ENCODE data around the gene TLL1.

Gene TLL1

DNA sequence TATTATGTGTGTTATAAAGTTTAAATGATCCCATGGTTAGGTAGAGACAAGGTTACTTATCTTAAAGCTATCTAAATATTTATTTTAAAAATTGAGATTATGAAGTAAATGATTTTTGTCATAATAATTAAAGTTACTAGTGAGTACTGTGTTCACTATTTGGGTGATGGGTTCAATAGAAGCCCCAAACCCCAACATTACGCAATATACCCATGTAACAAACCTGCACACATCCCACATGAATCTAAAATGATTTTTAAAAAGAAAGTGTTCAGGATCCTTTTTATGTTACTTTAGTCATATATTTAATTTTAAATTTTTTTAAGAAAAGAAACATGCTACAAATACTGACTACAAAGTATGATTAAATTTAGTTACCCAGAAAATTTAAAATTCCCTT is 193.9 kb downstream of the TLL1 start:
- no peak for DNase-seq

GRCh38 chr4:166067915-166068314 is 194.9 kb downstream of the TLL1 start:
- no peak for DNase-seq

GRCh38 chr4:166073783-166074182 is 200.7 kb downstream of the TLL1 start:
- no peak for DNase-seq

DNA sequence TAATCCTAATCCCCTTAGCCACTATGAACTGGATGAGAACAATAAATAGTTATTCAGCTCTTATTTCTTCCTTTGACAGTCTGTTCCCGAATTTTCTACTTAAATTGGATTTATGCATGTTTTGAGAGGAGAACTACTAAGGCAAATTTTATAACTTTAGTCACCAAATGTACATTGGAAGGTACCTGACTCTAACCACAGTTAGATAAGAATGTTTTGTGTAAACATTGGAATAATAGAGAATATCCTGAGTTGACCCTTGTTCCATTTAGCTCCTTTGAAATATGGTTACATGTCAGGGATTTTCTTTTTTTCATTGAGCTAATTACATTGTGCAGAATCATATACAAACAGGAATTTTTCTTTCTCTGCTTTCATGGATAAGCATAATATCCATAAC is 202.6 kb downstream of the TLL1 start:
- DNase-seq: no peak

- no peak for DNase-seq
These were observed 204.7 kb downstream of the TLL1 start for GRCh38 chr4:166077782-166078181.

DNA sequence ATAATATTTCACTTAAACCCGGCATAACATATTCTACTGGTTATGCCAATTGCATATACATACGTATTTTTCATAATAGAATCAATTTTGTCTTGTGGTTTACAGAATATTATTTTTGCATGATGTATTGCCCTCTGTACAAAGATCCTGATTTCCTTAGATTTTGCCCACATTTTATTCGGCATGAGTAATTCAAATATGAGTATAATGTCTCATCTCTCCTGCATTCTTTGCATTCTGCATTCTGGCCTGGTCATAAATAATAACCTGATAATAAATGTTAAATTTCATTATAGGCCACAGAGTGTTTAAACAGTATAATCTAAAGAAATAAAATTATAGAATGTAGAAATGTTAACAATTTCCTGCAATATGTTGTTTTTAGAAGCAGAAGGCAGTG is 205.3 kb downstream of the TLL1 start:
- no peak for DNase-seq

- DNase-seq: no peak
These were observed 205.9 kb downstream of the TLL1 start for GRCh38 chr4:166078955-166079354.

GRCh38 chr4:166087569-166087968 is 214.5 kb downstream of the TLL1 start:
- no peak for DNase-seq

- DNase-seq: no peak
These were observed 215.5 kb downstream of the TLL1 start for GRCh38 chr4:166088576-166088975.

GRCh38 chr4:166091146-166091545 is 218.1 kb downstream of the TLL1 start:
- no peak for DNase-seq

DNA sequence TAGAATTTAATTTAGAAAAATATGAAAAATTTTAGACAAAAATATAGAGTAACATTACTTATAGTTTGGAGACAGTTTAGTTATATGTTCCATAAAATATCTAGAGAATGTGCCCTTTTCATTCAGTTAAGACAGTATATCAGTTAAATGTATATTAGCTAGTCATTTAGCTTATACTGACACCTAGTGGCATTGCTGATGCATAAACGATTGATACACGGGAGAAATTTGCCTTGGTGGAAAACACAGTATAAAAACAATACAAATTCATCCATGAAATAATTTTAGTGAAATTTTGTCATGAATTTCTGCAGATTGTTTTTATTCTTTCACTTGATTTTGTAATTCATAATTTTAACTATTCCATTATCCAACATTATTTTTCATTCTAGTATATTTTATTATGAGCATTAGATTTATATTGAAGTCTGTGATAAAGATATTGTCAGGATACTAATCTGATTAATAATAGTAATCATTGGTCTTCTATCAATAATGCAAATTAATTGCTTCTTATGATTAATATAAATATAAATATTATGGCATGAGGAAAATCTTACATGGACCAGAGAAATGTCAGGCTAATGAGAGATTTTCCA is 219.0 kb downstream of the TLL1 start:
- DNase-seq: no peak

- DNase-seq: no peak
These were observed 219.8 kb downstream of the TLL1 start for GRCh38 chr4:166092797-166093290.

DNA sequence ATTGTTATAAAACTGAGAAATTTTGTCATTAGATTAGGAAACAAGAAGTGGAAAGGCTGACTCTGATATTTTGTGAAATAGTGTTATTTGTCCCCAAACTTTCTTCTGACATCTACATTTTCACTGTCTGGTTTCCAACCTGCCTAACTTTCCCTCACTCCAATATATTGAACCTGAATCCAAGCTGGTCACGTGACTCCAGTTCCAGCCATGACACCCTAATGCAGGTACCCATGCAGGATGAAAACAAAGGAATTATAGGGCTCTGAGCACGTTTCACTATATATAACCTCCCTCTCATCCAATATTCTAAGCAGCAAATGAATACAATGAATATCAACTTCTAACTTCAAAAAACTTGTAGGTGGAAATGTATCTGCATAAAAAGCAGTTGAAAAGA is 231.6 kb downstream of the TLL1 start:
- no peak for DNase-seq

- DNase-seq: no peak
These were observed 248.9 kb downstream of the TLL1 start for GRCh38 chr4:166121897-166122296.

DNA sequence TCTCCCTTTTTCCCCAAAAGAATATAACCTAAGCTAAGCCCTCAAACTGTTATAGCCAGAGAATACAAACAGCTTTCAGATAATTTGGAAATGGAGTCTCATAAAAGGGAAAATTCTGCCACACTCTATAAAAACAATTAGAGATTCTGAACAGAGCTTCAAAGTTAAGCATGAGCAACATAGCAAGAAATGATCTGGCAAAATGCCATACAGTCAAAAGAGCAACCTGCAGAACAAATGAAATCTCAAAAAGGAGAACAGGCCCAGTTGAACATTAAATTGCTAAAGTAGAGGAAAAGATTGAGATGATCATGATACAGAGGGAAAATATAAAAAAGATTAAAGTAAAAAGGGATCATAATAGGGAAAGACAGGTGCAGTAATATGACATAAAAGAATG is 250.5 kb downstream of the TLL1 start:
- no peak for DNase-seq

- no peak for DNase-seq
These were observed 255.4 kb downstream of the TLL1 start for GRCh38 chr4:166128403-166128802.

GRCh38 chr4:166134285-166134684 is 261.2 kb downstream of the TLL1 start:
- DNase-seq: no peak

DNA sequence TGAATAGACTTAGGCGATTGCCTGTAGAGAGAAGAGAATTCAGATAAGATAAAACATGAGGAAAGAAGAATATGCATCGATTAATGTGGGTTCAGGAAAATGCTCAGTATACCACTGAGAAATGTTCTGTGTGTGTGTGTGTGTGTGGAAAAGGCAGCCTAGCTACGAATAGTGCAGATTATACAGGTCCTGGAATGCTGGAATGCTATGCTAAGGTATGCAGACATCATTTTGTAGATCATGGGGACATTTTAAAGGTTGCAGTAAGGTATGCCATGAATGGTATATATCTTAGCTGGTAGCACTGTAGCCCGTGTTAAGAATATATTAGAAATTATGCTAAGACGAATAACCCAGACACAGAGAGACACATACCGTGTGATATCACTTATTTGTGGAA is 267.9 kb downstream of the TLL1 start:
- no peak for DNase-seq

DNA sequence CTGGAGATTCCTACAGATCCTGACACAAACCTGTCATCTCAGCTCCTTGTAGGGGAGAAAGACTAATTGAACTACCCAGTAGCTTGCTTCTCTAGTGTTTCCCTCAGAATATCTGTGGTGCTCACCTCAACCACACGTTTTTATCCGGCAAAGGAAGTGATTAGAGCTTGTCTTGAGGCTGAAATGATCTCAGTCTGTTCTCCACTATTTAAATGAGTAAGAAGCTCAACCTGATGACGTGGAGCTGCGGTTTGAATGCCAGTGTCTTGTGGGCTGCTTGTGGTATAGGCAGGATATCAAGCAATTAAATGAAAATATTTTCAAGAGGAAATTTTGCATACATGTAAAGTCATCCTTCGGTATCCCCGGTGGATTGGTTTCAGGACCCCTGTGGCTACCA is 270.2 kb downstream of the TLL1 start:
- no peak for DNase-seq

GRCh38 chr4:166144607-166145006 is 271.6 kb downstream of the TLL1 start:
- no peak for DNase-seq

DNA sequence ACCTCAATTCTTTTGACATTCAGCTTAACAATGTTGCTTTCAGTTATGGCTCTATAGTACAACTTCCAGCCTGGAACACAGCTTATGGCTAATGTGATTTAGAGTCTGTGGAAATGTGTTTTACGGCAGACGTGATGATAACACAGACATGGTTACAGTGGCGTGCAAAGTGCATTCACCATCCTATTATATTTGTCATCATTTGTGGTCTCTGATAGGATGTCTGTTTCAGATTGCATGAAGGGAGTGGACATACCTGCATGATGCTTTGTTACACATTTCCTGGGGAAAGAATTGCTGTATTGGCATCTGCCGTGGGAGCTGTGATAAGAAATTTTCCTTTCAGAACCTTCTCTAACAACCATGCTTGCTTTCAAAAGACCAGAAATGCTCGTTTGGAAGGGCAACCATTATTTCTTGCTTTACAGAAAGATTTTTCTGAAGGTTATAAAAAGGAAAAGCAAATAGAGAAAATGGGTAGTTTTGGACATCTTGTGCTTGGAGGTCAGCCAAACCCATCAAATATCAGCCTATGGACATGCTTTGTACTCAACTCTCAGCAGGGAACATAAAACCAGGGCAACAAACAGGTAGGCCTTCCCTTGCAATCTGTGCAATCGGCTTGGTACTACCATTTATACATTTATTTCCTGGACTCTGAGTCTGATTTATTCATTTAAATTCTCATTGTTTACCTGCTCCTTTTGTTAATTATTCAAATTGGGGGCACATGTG is 273.9 kb downstream of the TLL1 start:
- no peak for DNase-seq

Measured in effector CD4-positive, alpha-beta T cell (primary cell).